IPS DF 6.9 (cell line): ENCODE data around the gene NABP1.

ENCODE experiments used
- DNase-seq: peaks from one replicate; pipeline ENCODE4 v3.0.0-alpha.2; 2013; ENCODE audit warnings: low read depth, low spot score
- H3K27ac ChIP-seq: one replicate; pipeline ENCODE4 v1.5.1; 2013; ENCODE audit warnings: low read length, control low read depth
- H3K27me3 ChIP-seq: 2 replicates; pipeline ENCODE4 v1.6.1; 2013; ENCODE audit warnings: mild to moderate bottlenecking, low read length; ENCODE audit not compliant: control insufficient read depth, insufficient read depth
- H3K36me3 ChIP-seq: 2 replicates; pipeline ENCODE4 v1.6.1; 2013; ENCODE audit warnings: low read length; ENCODE audit not compliant: control insufficient read depth, insufficient read depth
- H3K4me1 ChIP-seq: 2 replicates; pipeline ENCODE4 v1.6.1; 2013; ENCODE audit warnings: low read length; ENCODE audit not compliant: control insufficient read depth, insufficient read depth
- H3K4me3 ChIP-seq: 2 replicates; pipeline ENCODE4 v1.5.1; 2013; ENCODE audit warnings: mild to moderate bottlenecking, low read length
- H3K9me3 ChIP-seq: 2 replicates; pipeline ENCODE4 v1.6.1; 2013; ENCODE audit warnings: low read length, inconsistent platforms; ENCODE audit not compliant: control insufficient read depth, insufficient read depth
- WGBS: extraction: QIAGEN DNeasy Blood & Tissue Kit; methylation state at CpG from one replicate; pipeline ENCODE4 v1.1.7; 2013; ENCODE audit warnings: mixed read lengths, missing lambda C conversion rate; ENCODE audit not compliant: insufficient read length, insufficient coverage; 5-methylcytosine and 5-hydroxymethylcytosine counted together

NABP1 gene

GRCh38 chr2:191649519-191649918, 28.4 kb upstream of the NABP1 start:
- no peaks in the 10 kb centered on the region for H3K4me1 ChIP-seq
- H3K27me3 ChIP-seq: no peaks in the 10 kb centered on the region
- no CpG with 5 or more reads among the region's 2 CpGs for WGBS
- no peak overlapping the region for H3K4me3 ChIP-seq
- no peaks in the 10 kb centered on the region for H3K9me3 ChIP-seq
- no peak for DNase-seq
- H3K27ac ChIP-seq: no peak overlapping the region
- no peaks in the 10 kb centered on the region for H3K36me3 ChIP-seq

- no peak for DNase-seq
- no peak overlapping the region for H3K4me3 ChIP-seq
- H3K36me3 ChIP-seq: no peaks in the 10 kb centered on the region
- no peak overlapping the region for H3K27ac ChIP-seq
- no CpG with 5 or more reads among the region's 3 CpGs for WGBS
- H3K9me3 ChIP-seq: no peaks in the 10 kb centered on the region
- H3K4me1 ChIP-seq: no peaks in the 10 kb centered on the region
- no peaks in the 10 kb centered on the region for H3K27me3 ChIP-seq
Observed at GRCh38 chr2:191650896-191651773, 26.8 kb upstream of the NABP1 start.

GRCh38 chr2:191653667-191654391, 24.1 kb upstream of the NABP1 start:
- Histone ChIP-seq H3K4me1 (no peaks in the 10 kb centered on the region), H3K27me3 (no peaks in the 10 kb centered on the region)
- WGBS: no CpG with 5 or more reads among the region's 5 CpGs

GRCh38 chr2:191656391-191656790, 21.5 kb upstream of the NABP1 start:
- H3K27me3 ChIP-seq: no peaks in the 10 kb centered on the region
- no peak overlapping the region for H3K27ac ChIP-seq
- no peaks in the 10 kb centered on the region for H3K4me1 ChIP-seq
- no peaks in the 10 kb centered on the region for H3K36me3 ChIP-seq
- H3K4me3 ChIP-seq: no peak overlapping the region
- no peaks in the 10 kb centered on the region for H3K9me3 ChIP-seq
- no peak for DNase-seq

More at GRCh38 chr2:191653667-191654391, 24.1 kb upstream of the NABP1 start:
- Histone ChIP-seq H3K4me3 (no peak overlapping the region), H3K9me3 (no peaks in the 10 kb centered on the region), H3K36me3 (no peaks in the 10 kb centered on the region), H3K27ac (no peak overlapping the region)
- DNase-seq: no peak

GRCh38 chr2:191656792-191657191, 21.1 kb upstream of the NABP1 start:
- DNase-seq: no peak
- H3K36me3 ChIP-seq: no peaks in the 10 kb centered on the region
- H3K4me1 ChIP-seq: no peaks in the 10 kb centered on the region
- no peak overlapping the region for H3K4me3 ChIP-seq
- no peak overlapping the region for H3K27ac ChIP-seq
- H3K27me3 ChIP-seq: no peaks in the 10 kb centered on the region
- no peaks in the 10 kb centered on the region for H3K9me3 ChIP-seq

- no peak overlapping the region for H3K4me3 ChIP-seq
- DNase-seq: no peak
- no peaks in the 10 kb centered on the region for H3K4me1 ChIP-seq
- no peaks in the 10 kb centered on the region for H3K9me3 ChIP-seq
- no peak overlapping the region for H3K27ac ChIP-seq
- no peaks in the 10 kb centered on the region for H3K27me3 ChIP-seq
- no peaks in the 10 kb centered on the region for H3K36me3 ChIP-seq
Observed at GRCh38 chr2:191657977-191658376, 20.0 kb upstream of the NABP1 start.

- H3K9me3 ChIP-seq: no peaks in the 10 kb centered on the region
- no peaks in the 10 kb centered on the region for H3K36me3 ChIP-seq
- no peak for DNase-seq
- H3K4me3 ChIP-seq: no peak overlapping the region
- no peaks in the 10 kb centered on the region for H3K27me3 ChIP-seq
- H3K4me1 ChIP-seq: no peaks in the 10 kb centered on the region
- H3K27ac ChIP-seq: no peak overlapping the region
Observed at GRCh38 chr2:191659198-191659597, 18.7 kb upstream of the NABP1 start.

GRCh38 chr2:191660575-191660974, 17.4 kb upstream of the NABP1 start:
- no peaks in the 10 kb centered on the region for H3K9me3 ChIP-seq
- no peak overlapping the region for H3K27ac ChIP-seq
- no peaks in the 10 kb centered on the region for H3K4me1 ChIP-seq
- no peaks in the 10 kb centered on the region for H3K27me3 ChIP-seq
- no CpG with 5 or more reads among the region's 1 CpG for WGBS
- H3K4me3 ChIP-seq: no peak overlapping the region
- DNase-seq: no peak
- no peaks in the 10 kb centered on the region for H3K36me3 ChIP-seq

GRCh38 chr2:191661097-191661924, 16.6 kb upstream of the NABP1 start:
- Histone ChIP-seq H3K27me3 (no peaks in the 10 kb centered on the region), H3K36me3 (no peaks in the 10 kb centered on the region)
- no CpG with 5 or more reads among the region's 2 CpGs for WGBS

GRCh38 chr2:191664823-191665677, 12.9 kb upstream of the NABP1 start:
- Histone ChIP-seq H3K36me3 (no peaks in the 10 kb centered on the region), H3K4me1 (no peaks in the 10 kb centered on the region), H3K27me3 (no peaks in the 10 kb centered on the region), H3K27ac (no peak overlapping the region), H3K4me3 (no peak overlapping the region), H3K9me3 (no peaks in the 10 kb centered on the region)
- no peak for DNase-seq

More at GRCh38 chr2:191661097-191661924, 16.6 kb upstream of the NABP1 start:
- Histone ChIP-seq H3K9me3 (no peaks in the 10 kb centered on the region), H3K4me1 (no peaks in the 10 kb centered on the region), H3K27ac (no peak overlapping the region), H3K4me3 (no peak overlapping the region)
- DNase-seq: no peak
